ENCODE data around the gene UBE2E2.

The UBE2E2 gene

GRCh38 chr3:23574822-23575315 lies 371.7 kb downstream of the UBE2E2 start:
- DNase-seq (ENCODE audit: extremely low read depth, low read depth): no peak
- no peak overlapping the region for H3K4me3 ChIP-seq (replicated peaks; ENCODE audit: low read depth, low read length)
- TF ChIP-seq, protein P1, sequence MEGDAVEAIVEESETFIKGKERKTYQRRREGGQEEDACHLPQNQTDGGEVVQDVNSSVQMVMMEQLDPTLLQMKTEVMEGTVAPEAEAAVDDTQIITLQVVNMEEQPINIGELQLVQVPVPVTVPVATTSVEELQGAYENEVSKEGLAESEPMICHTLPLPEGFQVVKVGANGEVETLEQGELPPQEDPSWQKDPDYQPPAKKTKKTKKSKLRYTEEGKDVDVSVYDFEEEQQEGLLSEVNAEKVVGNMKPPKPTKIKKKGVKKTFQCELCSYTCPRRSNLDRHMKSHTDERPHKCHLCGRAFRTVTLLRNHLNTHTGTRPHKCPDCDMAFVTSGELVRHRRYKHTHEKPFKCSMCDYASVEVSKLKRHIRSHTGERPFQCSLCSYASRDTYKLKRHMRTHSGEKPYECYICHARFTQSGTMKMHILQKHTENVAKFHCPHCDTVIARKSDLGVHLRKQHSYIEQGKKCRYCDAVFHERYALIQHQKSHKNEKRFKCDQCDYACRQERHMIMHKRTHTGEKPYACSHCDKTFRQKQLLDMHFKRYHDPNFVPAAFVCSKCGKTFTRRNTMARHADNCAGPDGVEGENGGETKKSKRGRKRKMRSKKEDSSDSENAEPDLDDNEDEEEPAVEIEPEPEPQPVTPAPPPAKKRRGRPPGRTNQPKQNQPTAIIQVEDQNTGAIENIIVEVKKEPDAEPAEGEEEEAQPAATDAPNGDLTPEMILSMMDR (IDR thresholded peaks at IDR 0.05; ENCODE audit: low read depth, low read length, missing control alignments): no peak

DNA sequence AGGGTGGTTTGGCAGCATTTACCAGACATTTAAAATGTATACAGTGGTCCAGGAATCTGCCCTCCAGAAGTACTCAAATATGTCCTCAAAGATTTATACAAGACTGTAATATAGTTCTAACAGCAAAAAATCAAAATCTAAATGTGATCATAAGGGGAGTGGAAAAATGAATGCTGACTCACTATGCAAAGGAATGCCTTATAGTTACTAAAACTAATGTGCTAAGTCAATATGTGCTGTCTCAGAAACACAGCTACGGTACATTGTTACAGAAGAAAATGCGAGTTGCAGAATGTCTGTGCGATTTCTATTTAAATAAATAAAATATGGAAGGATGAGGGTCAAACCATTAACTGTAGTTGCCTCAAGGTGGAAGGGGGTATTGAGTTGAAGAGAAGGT lies 372.6 kb downstream of the UBE2E2 start:
- no peak overlapping the region for H3K4me3 ChIP-seq (replicated peaks; ENCODE audit: low read depth, low read length)
- TF ChIP-seq, protein P1 (IDR thresholded peaks at IDR 0.05; ENCODE audit: low read depth, low read length, missing control alignments): no peak
- no peak for DNase-seq (ENCODE audit: extremely low read depth, low read depth)

- DNase-seq (ENCODE audit: extremely low read depth, low read depth): no peak
Measured at GRCh38 chr3:23576379-23576959, 373.3 kb downstream of the UBE2E2 start.

GRCh38 chr3:23580096-23580713 lies 377.1 kb downstream of the UBE2E2 start:
- DNase-seq (ENCODE audit: extremely low read depth, low read depth): no peak
- TF ChIP-seq, protein P1 (IDR thresholded peaks at IDR 0.05; ENCODE audit: low read depth, low read length, missing control alignments): no peak
- H3K4me3 ChIP-seq (replicated peaks; ENCODE audit: low read depth, low read length): no peak overlapping the region

More at GRCh38 chr3:23576379-23576959, 373.3 kb downstream of the UBE2E2 start:
- H3K4me3 ChIP-seq (replicated peaks; ENCODE audit: low read depth, low read length): no peak overlapping the region
- TF ChIP-seq, protein P1 (IDR thresholded peaks at IDR 0.05; ENCODE audit: low read depth, low read length, missing control alignments): no peak

GRCh38 chr3:23583980-23584740 lies 381.0 kb downstream of the UBE2E2 start:
- no peak for DNase-seq (ENCODE audit: extremely low read depth, low read depth)
- H3K4me3 ChIP-seq (replicated peaks; ENCODE audit: low read depth, low read length): no peak overlapping the region
- TF ChIP-seq, protein P1 (IDR thresholded peaks at IDR 0.05; ENCODE audit: low read depth, low read length, missing control alignments): no peak

DNA sequence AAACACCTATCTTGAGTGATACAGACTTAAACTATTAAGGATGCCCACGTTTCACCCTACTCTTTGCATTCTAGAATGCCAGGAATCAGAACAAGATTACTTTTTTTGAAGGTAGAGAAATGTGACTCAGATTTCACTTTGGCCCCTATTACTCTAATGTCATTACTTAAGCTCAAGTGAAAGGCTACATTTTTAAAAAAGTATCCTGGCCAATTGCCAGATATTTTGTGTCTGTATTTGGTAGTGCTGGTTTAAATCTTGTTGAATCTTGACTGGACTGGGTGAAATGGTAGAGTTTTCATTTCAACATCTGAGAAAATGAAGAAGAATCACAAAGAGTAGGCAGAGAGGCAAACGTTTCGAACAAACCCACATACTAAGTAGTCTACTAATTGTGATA lies 384.4 kb downstream of the UBE2E2 start:
- no peak overlapping the region for H3K4me3 ChIP-seq (replicated peaks; ENCODE audit: low read depth, low read length)
- no peak for DNase-seq (ENCODE audit: extremely low read depth, low read depth)
- TF ChIP-seq, protein P1 (IDR thresholded peaks at IDR 0.05; ENCODE audit: low read depth, low read length, missing control alignments): no peak

All from HFF-Myc (cell line).